AG09319 (cell line): ENCODE measurements around the gene NTF3.

ENCODE experiments used
- DNase-seq: peaks from one replicate; pipeline ENCODE4 v3.0.0-alpha.2; 2010; ENCODE audit warnings: low read depth; ENCODE audit errors: extremely low read depth
- CTCF ChIP-seq: IDR thresholded peaks from 2 replicates; pipeline ENCODE4 v1.5.1; 2011; ENCODE audit warnings: low read depth, mild to moderate bottlenecking, inconsistent platforms, low read length, moderate library complexity

The NTF3 gene

GRCh38 chr12:5459051-5459782, 27.3 kb downstream of the NTF3 start:
- no peak for TF ChIP-seq CTCF
- DNase-seq = no peak

GRCh38 chr12:5460817-5461216, 28.9 kb downstream of the NTF3 start:
- no peak for DNase-seq
- TF ChIP-seq CTCF = no peak

- no peak for DNase-seq
- TF ChIP-seq CTCF = no peak
These were observed 30.1 kb downstream of the NTF3 start for GRCh38 chr12:5461966-5462365.

- DNase-seq = no peak
- TF ChIP-seq CTCF = no peak
These were observed 32.2 kb downstream of the NTF3 start for GRCh38 chr12:5464096-5464495.

GRCh38 chr12:5465384-5465783, 33.5 kb downstream of the NTF3 start:
- no peak for DNase-seq
- TF ChIP-seq CTCF = no peak

- DNase-seq = no peak
- TF ChIP-seq CTCF = no peak
These were observed 34.6 kb downstream of the NTF3 start for GRCh38 chr12:5466521-5466960.

GRCh38 chr12:5467931-5468330, 36.0 kb downstream of the NTF3 start:
- peak; percentile 12 for DNase-seq
- TF ChIP-seq CTCF = no peak
